Panc1 (cell line): ENCODE results near the gene EML1.

Experiments used
- CTCF ChIP-seq: fragments of 450-650 bp; IDR thresholded peaks from 2 replicates; pipeline ENCODE4 v1.5.1; 2017; ENCODE audit warnings: mild to moderate bottlenecking
- POLR2AphosphoS5 ChIP-seq: IDR thresholded peaks from 2 replicates; pipeline ENCODE4 v1.6.1; 2012; ENCODE audit warnings: mild to moderate bottlenecking, low read depth, low read length, moderate library complexity
- SIN3A ChIP-seq: IDR thresholded peaks from 2 replicates; pipeline ENCODE4 v1.6.1; 2012; ENCODE audit warnings: low read depth, mild to moderate bottlenecking, low read length, moderate library complexity, borderline replicate concordance; ENCODE audit not compliant: insufficient read depth
- TCF7L2 ChIP-seq: IDR thresholded peaks from 2 replicates; pipeline ENCODE4 v1.6.1; 2011; ENCODE audit warnings: mild to moderate bottlenecking, low read depth, low read length, inconsistent platforms
- TF ChIP-seq, protein P1 (sequence below), 2 experiments: IDR thresholded peaks; 2 replicates each; pipeline ENCODE4 v1.6.1; 2011 to 2012; ENCODE audit warnings: low read depth in 2 of 2, control low read depth in 1 of 2, low read length in 1 of 2, mild to moderate bottlenecking in 1 of 2, moderate library complexity in 1 of 2; ENCODE audit not compliant: insufficient read depth in 1 of 2

- TF ChIP-seq CTCF (no peak), TCF7L2 (no peak), SIN3A (no peak), POLR2AphosphoS5 (no peak)
- TF ChIP-seq, protein P1, sequence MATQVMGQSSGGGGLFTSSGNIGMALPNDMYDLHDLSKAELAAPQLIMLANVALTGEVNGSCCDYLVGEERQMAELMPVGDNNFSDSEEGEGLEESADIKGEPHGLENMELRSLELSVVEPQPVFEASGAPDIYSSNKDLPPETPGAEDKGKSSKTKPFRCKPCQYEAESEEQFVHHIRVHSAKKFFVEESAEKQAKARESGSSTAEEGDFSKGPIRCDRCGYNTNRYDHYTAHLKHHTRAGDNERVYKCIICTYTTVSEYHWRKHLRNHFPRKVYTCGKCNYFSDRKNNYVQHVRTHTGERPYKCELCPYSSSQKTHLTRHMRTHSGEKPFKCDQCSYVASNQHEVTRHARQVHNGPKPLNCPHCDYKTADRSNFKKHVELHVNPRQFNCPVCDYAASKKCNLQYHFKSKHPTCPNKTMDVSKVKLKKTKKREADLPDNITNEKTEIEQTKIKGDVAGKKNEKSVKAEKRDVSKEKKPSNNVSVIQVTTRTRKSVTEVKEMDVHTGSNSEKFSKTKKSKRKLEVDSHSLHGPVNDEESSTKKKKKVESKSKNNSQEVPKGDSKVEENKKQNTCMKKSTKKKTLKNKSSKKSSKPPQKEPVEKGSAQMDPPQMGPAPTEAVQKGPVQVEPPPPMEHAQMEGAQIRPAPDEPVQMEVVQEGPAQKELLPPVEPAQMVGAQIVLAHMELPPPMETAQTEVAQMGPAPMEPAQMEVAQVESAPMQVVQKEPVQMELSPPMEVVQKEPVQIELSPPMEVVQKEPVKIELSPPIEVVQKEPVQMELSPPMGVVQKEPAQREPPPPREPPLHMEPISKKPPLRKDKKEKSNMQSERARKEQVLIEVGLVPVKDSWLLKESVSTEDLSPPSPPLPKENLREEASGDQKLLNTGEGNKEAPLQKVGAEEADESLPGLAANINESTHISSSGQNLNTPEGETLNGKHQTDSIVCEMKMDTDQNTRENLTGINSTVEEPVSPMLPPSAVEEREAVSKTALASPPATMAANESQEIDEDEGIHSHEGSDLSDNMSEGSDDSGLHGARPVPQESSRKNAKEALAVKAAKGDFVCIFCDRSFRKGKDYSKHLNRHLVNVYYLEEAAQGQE (IDR thresholded peaks at IDR 0.05; ENCODE audit: insufficient read depth in 1 of 2, low read depth in 2 of 2, low read length in 1 of 2) = no peak
These were observed 14.9 kb downstream of the EML1 start for GRCh38 chr14:99808154-99808505.
